RWPE1 (cell line): ENCODE measurements around the gene MAP4K4.

ENCODE experiments used
- CTCF ChIA-PET: fragments of 350-600 bp; sonication (Branson Sonifier 250); formaldehyde crosslinking; extraction: SDS; loops from one replicate; lab custom pipeline; 2021; lab: Yijun Ruan, JAX
- POLR2A ChIA-PET: fragments of 400-600 bp; formaldehyde crosslinking; extraction: SDS; loops from one replicate; lab custom pipeline; 2020; ENCODE audit warnings: antibody characterized with exemption; ENCODE audit not compliant: low non-redundant PET; lab: Yijun Ruan, JAX
- DNase-seq: peaks from one replicate; pipeline ENCODE4 v3.0.0; 2012; ENCODE audit warnings: low spot score
- H3K27ac ChIP-seq: fragments of 450-650 bp; 2 replicates; pipeline ENCODE4 v1.5.1; 2017
- CTCF ChIP-seq: fragments of 450-650 bp; conservative IDR thresholded peaks from 2 replicates; pipeline ENCODE4 v1.5.1; 2017; ENCODE audit warnings: low read depth, mild to moderate bottlenecking

MAP4K4 gene

GRCh38 chr2:101736861-101737291 lies 39.4 kb downstream of the MAP4K4 start:
- no peak overlapping the region for H3K27ac ChIP-seq
- POLR2A ChIA-PET: no interaction called here
- peak; percentile 85 for DNase-seq
- no peak for TF ChIP-seq CTCF
- CTCF ChIA-PET: no interaction called here

GRCh38 chr2:101737478-101738255 lies 40.2 kb downstream of the MAP4K4 start:
- POLR2A ChIA-PET: no interaction called here
- no peak for TF ChIP-seq CTCF
- peak; percentile 79 for DNase-seq
- no peak overlapping the region for H3K27ac ChIP-seq
- CTCF ChIA-PET: no interaction called here

- no peak overlapping the region for H3K27ac ChIP-seq
- POLR2A ChIA-PET: no interaction called here
- DNase-seq: no peak
- TF ChIP-seq CTCF: no peak
- CTCF ChIA-PET: no interaction called here
Observed at GRCh38 chr2:101738649-101739048, 41.1 kb downstream of the MAP4K4 start.

GRCh38 chr2:101740555-101740964 lies 43.1 kb downstream of the MAP4K4 start:
- no peak overlapping the region for H3K27ac ChIP-seq
- TF ChIP-seq CTCF: no peak
- CTCF ChIA-PET: interaction anchor here (0.6 kb wide), 1 partner anchor 13 kb away, joined by 7 read pairs; no protein-coding TSS in a partner anchor
- POLR2A ChIA-PET: no interaction called here
- DNase-seq: no peak

GRCh38 chr2:101741775-101742520 lies 44.4 kb downstream of the MAP4K4 start:
- no peak for TF ChIP-seq CTCF
- POLR2A ChIA-PET: no interaction called here
- peak overlapping the region; percentile 88 for H3K27ac ChIP-seq
- CTCF ChIA-PET: interaction anchor here (0.7 to 1.0 kb wide), 4 partner anchors 42 to 132 kb away, joined by 3 to 7 read pairs (median 4); no protein-coding TSS in a partner anchor
- DNase-seq: peak; percentile 54

GRCh38 chr2:101742547-101742946 lies 45.0 kb downstream of the MAP4K4 start:
- TF ChIP-seq CTCF: no peak
- POLR2A ChIA-PET: no interaction called here
- peak overlapping the region; percentile 88 for H3K27ac ChIP-seq
- CTCF ChIA-PET: interaction anchor here (1.0 kb wide), 2 partner anchors 42 to 89 kb away, joined by 4 to 7 read pairs; no protein-coding TSS in a partner anchor
- DNase-seq: no peak
